ENCODE measurements around the gene LAGE3. TPM values are rescaled to one million over a fixed set of nuclear protein-coding genes. Genes with fewer than 3 reads are reported as not detected.
A peak's percentile ranks its signal among the peaks of the same experiment; 100 is the strongest.

LAGE3 gene
- total RNA-seq, 4 donors from 2014 or later, result 8.0 to 44.4 (median 28.6) TPM

GRCh38 chrX:154488336-154489075 lies 9.4 kb upstream of the LAGE3 start:
- peak in 1 of 2 donors; percentile 66 for DNase-seq (ENCODE audit: low spot score in 2 of 2)
- Histone ChIP-seq H3K27me3 (no peaks in the 10 kb centered on the region), H3K27ac (no peak overlapping the region), H3K4me3 (no peak overlapping the region), H3K36me3 (no peaks in the 10 kb centered on the region), H3K4me1 (peaks cover 32% of the 10 kb centered on the region), H3K9me3 (no peaks in the 10 kb centered on the region)
- no peak for TF ChIP-seq POLR2AphosphoS5 (IDR thresholded peaks at IDR 0.05)
- TF ChIP-seq CTCF (IDR thresholded peaks at IDR 0.05), result no peak
- TF ChIP-seq POLR2A (IDR thresholded peaks at IDR 0.05), result no peak
- no peak for TF ChIP-seq EP300 (IDR thresholded peaks at IDR 0.05)
- WGBS, result 90% methylated on average over 14 of the region's 20 CpGs

GRCh38 chrX:154487518-154488290 lies 8.6 kb upstream of the LAGE3 start:
- TF ChIP-seq POLR2A (IDR thresholded peaks at IDR 0.05), result no peak
- TF ChIP-seq EP300 (IDR thresholded peaks at IDR 0.05), result no peak
- H3K36me3 ChIP-seq, result no peaks in the 10 kb centered on the region
- H3K4me3 ChIP-seq, result no peak overlapping the region
- peak in 1 of 2 donors; percentile 61 for DNase-seq (ENCODE audit: low spot score in 2 of 2)
- no peak overlapping the region for H3K27ac ChIP-seq
- H3K9me3 ChIP-seq, result no peaks in the 10 kb centered on the region
- H3K27me3 ChIP-seq, result no peaks in the 10 kb centered on the region
- 94% methylated on average over 16 of the region's 28 CpGs for WGBS
- peaks cover 32% of the 10 kb centered on the region for H3K4me1 ChIP-seq

- H3K9me3 ChIP-seq, result no peaks in the 10 kb centered on the region
- H3K4me1 ChIP-seq, result peaks cover 32% of the 10 kb centered on the region
- 71% methylated on average over 6 of the region's 95 CpGs for WGBS
- H3K4me3 ChIP-seq, result peak within 1 kb of the TSS; percentile 69
- no peak for TF ChIP-seq POLR2AphosphoS5 (IDR thresholded peaks at IDR 0.05)
- no peak for TF ChIP-seq EP300 (IDR thresholded peaks at IDR 0.05)
- no peak for TF ChIP-seq CTCF (IDR thresholded peaks at IDR 0.05)
- no peak for TF ChIP-seq POLR2A (IDR thresholded peaks at IDR 0.05)
- H3K27me3 ChIP-seq, result no peaks in the 10 kb centered on the region
- H3K27ac ChIP-seq, result peak within 1 kb of the TSS; percentile 83
- no peaks in the 10 kb centered on the region for H3K36me3 ChIP-seq
- DNase-seq (ENCODE audit: low spot score in 2 of 2), result peak in 1 of 2 donors; percentile 77
These were observed 7.5 kb upstream of the LAGE3 start, which contains the start of gene UBL4A for GRCh38 chrX:154486396-154487207. Gene UBL4A (minus strand): TSS chrX:154486615. CDS start chrX:154486584, 31 bp downstream.

GRCh38 chrX:154486052-154486395 lies 6.9 kb upstream of the LAGE3 start:
- Histone ChIP-seq H3K27me3 (no peaks in the 10 kb centered on the region), H3K4me3 (peak overlapping the region; percentile 69), H3K27ac (peak overlapping the region; percentile 83), H3K9me3 (no peaks in the 10 kb centered on the region), H3K36me3 (no peaks in the 10 kb centered on the region), H3K4me1 (peaks cover 32% of the 10 kb centered on the region)
- no peak for TF ChIP-seq POLR2AphosphoS5 (IDR thresholded peaks at IDR 0.05)
- TF ChIP-seq CTCF (IDR thresholded peaks at IDR 0.05), result no peak
- no peak for TF ChIP-seq EP300 (IDR thresholded peaks at IDR 0.05)
- TF ChIP-seq POLR2A (IDR thresholded peaks at IDR 0.05), result no peak
- WGBS, result 39% methylated on average over 13 of the region's 35 CpGs
- DNase-seq (ENCODE audit: low spot score in 2 of 2), result peak in 1 of 2 donors; percentile 70

GRCh38 chrX:154485150-154486051 lies 6.3 kb upstream of the LAGE3 start:
- WGBS, result 83% methylated on average over 8 of the region's 35 CpGs
- TF ChIP-seq EP300 (IDR thresholded peaks at IDR 0.05) (no peak), POLR2AphosphoS5 (IDR thresholded peaks at IDR 0.05) (no peak), CTCF (IDR thresholded peaks at IDR 0.05) (no peak)
- DNase-seq (ENCODE audit: low spot score in 2 of 2), result peak in 1 of 2 donors; percentile 68
- Histone ChIP-seq H3K36me3 (no peaks in the 10 kb centered on the region), H3K4me3 (peak overlapping the region; percentile 69), H3K9me3 (no peaks in the 10 kb centered on the region), H3K27me3 (no peaks in the 10 kb centered on the region), H3K27ac (peak overlapping the region; percentile 83), H3K4me1 (peaks cover 32% of the 10 kb centered on the region)

All from suprapubic skin (tissue), 4 donors.